OCI-LY3 (cell line): ENCODE measurements around the gene FNBP1.

Experiments used
- CTCF ChIP-seq: fragments of 200-600, 300-600 bp; sonication (generic); IDR thresholded peaks from 2 replicates; pipeline ENCODE4 v1.5.1; 2014; ENCODE audit warnings: antibody characterized with exemption, low read length, low read depth
- EZH2phosphoT487 ChIP-seq: fragments of 200-600 bp; shearing (Covaris generic); IDR thresholded peaks from 2 replicates; pipeline ENCODE4 v1.6.1; 2018; ENCODE audit warnings: antibody characterized with exemption, mixed run types, low read depth

- TF ChIP-seq CTCF (no peak), EZH2phosphoT487 (no peak)
These were observed 8.9 kb upstream of the FNBP1 start for GRCh38 chr9:130051855-130052254.
